B cell (primary cell): ENCODE measurements around the gene EXD3. TPM values are rescaled to one million over a fixed set of nuclear protein-coding genes. Genes with fewer than 3 reads are reported as not detected.

Experiments
- ATAC-seq: fragments of 200-7000 bp; cut with Tn5 transposase; one replicate; pipeline ENCODE4 v1.10.0; 2021; ENCODE audit warnings: low read depth, mild to moderate bottlenecking, moderate number of reproducible peaks, moderate library complexity
- CTCF ChIA-PET: fragments of 350-600 bp; sonication (Branson Sonifier 250); formaldehyde crosslinking; loops from one replicate; lab custom pipeline; 2021; ENCODE audit warnings: antibody characterized with exemption, inconsistent platforms; lab: Charles Lee
- POLR2A ChIA-PET: fragments of 350-600 bp; sonication (Branson Sonifier 250); formaldehyde crosslinking; loops from one replicate; lab custom pipeline; 2021; ENCODE audit warnings: antibody characterized with exemption; lab: Charles Lee
- DNase-seq: peaks from one replicate; pipeline ENCODE4 v3.0.0; 2013
- H2AFZ ChIP-seq: 2 replicates; pipeline ENCODE4 v1.6.1; 2012; ENCODE audit warnings: mild to moderate bottlenecking, low read depth, low read length; ENCODE audit not compliant: insufficient read depth, poor library complexity, severe bottlenecking
- H3K27ac ChIP-seq, 2 donors: 1 replicate in 1 of 2; 2 replicates in 1 of 2; pipeline ENCODE4 v1.5.1; 2012 to 2013; ENCODE audit warnings: low read length in 2 of 2, mild to moderate bottlenecking in 2 of 2, moderate library complexity in 1 of 2
- H3K27me3 ChIP-seq, 4 experiments: fragments of 200-600 bp in 1 of 4; sonication (generic) in 1 of 4; replicated peaks in 1 of 4; 1 replicate in 2 of 4; 2 replicates in 2 of 4; pipeline versions ENCODE4 v1.6.1 to v1.7.0; 2013 to 2016; ENCODE audit warnings: low read length in 3 of 4, mild to moderate bottlenecking in 2 of 4, mixed read lengths in 1 of 4, moderate library complexity in 1 of 4; ENCODE audit not compliant: insufficient read depth in 4 of 4, control insufficient read depth in 3 of 4; ENCODE audit errors: control extremely low read depth in 1 of 4
- H3K36me3 ChIP-seq, 2 experiments: replicated peaks in 1 of 2; 1 replicate in 1 of 2; 2 replicates in 1 of 2; pipeline versions ENCODE4 v1.6.1 to v1.7.1; 2013; ENCODE audit warnings: low read length in 1 of 2; ENCODE audit not compliant: insufficient read depth in 2 of 2, control insufficient read depth in 1 of 2; ENCODE audit errors: control extremely low read depth in 1 of 2, extremely low read depth in 1 of 2
- H3K4me1 ChIP-seq, 2 donors: fragments of 200-600 bp in 1 of 2; sonication (generic) in 1 of 2; 1 replicate in 1 of 2; 2 replicates in 1 of 2; pipeline versions ENCODE4 v1.5.1 to v1.6.1; 2013 to 2017; ENCODE audit warnings: low read length in 2 of 2; ENCODE audit not compliant: control insufficient read depth in 2 of 2, insufficient read depth in 2 of 2
- H3K4me2 ChIP-seq: replicated peaks from 2 replicates; pipeline ENCODE3; 2012; ENCODE audit warnings: mild to moderate bottlenecking, low read depth, low read length; ENCODE audit not compliant: poor library complexity, severe bottlenecking
- H3K4me3 ChIP-seq, 5 experiments: fragments of 200-600 bp in 1 of 5; sonication (generic) in 1 of 5; 1 replicate in 3 of 5; 2 replicates in 2 of 5; pipeline versions ENCODE4 v1.5.1 to v1.7.0; 2011 to 2016; ENCODE audit warnings: low read length in 4 of 5, mild to moderate bottlenecking in 4 of 5, low read depth in 2 of 5, control low read depth in 1 of 5, moderate library complexity in 1 of 5; ENCODE audit not compliant: insufficient read depth in 1 of 5; ENCODE audit errors: control extremely low read depth in 1 of 5, extremely low read depth in 1 of 5
- H3K79me2 ChIP-seq: fragments of 200-600 bp; sonication (generic); one replicate; pipeline ENCODE4 v1.6.0; 2016; ENCODE audit warnings: low read length; ENCODE audit not compliant: control insufficient read depth, insufficient read depth
- H3K9ac ChIP-seq: fragments of 200-600 bp; sonication (generic); 2 replicates; pipeline ENCODE4 v1.6.1; 2017; ENCODE audit warnings: mild to moderate bottlenecking, low read length, moderate library complexity
- H3K9me3 ChIP-seq, 3 donors: one replicate each; pipeline versions ENCODE4 v1.6.1 to v1.7.1; 2013; ENCODE audit warnings: low read length in 2 of 3; ENCODE audit not compliant: control insufficient read depth in 2 of 3, insufficient read depth in 1 of 3; ENCODE audit errors: control extremely low read depth in 1 of 3
- H4K20me1 ChIP-seq: 2 replicates; pipeline ENCODE4 v1.6.0; 2012; ENCODE audit warnings: mild to moderate bottlenecking, low read length; ENCODE audit not compliant: insufficient read depth, control insufficient read depth, poor library complexity, severe bottlenecking
- H3K27ac Mint-ChIP-seq: one replicate; pipeline ENCODE4 v1.8.0; 2021; ENCODE audit warnings: mixed read lengths
- H3K27me3 Mint-ChIP-seq: one replicate; pipeline ENCODE4 v1.8.0; 2021; ENCODE audit warnings: mixed read lengths
- H3K4me1 Mint-ChIP-seq: one replicate; pipeline ENCODE4 v1.8.0; 2021; ENCODE audit warnings: mixed read lengths
- H3K4me3 Mint-ChIP-seq: one replicate; pipeline ENCODE4 v1.8.0; 2021; ENCODE audit warnings: mixed read lengths
- H3K9me3 Mint-ChIP-seq: one replicate; pipeline ENCODE4 v1.8.0; 2022; ENCODE audit warnings: mixed read lengths; ENCODE audit not compliant: insufficient read depth
- CTCF ChIP-seq: fragments of 200-600 bp; IDR thresholded peaks from one replicate; pipeline ENCODE4 v1.8.0; 2022; ENCODE audit warnings: antibody characterized with exemption, mild to moderate bottlenecking
- EZH2 ChIP-seq: IDR thresholded peaks from 2 replicates; pipeline ENCODE4 v1.6.1; 2012; ENCODE audit warnings: borderline replicate concordance, low read depth, mild to moderate bottlenecking, moderate library complexity, low read length; ENCODE audit not compliant: insufficient read depth, poor library complexity, severe bottlenecking
- WGBS: methylation state at CpG from one replicate; pipeline ENCODE4 v1.1.5; 2013; ENCODE audit warnings: missing lambda C conversion rate; ENCODE audit not compliant: insufficient coverage; 5-methylcytosine and 5-hydroxymethylcytosine counted together
- intact Hi-C: fragments of 100-400 bp; cut with micrococcal nuclease; formaldehyde crosslinking; loops from one replicate; pipeline ENCODE4 v1.10.0; 2022
- polyA plus RNA-seq: library from polyadenylated mRNA; depleted of rRNA; stranded (reverse); fragments of >200 nt; gene quantifications from 2 replicates; pipeline ENCODE4 v1.2.3, GENCODE V29; 2012
- total RNA-seq, 2 donors: library from RNA; stranded (reverse); fragments of 120-200 nt in 1 of 2; gene quantifications; 1 replicate in 1 of 2; 2 replicates in 1 of 2; pipeline versions ENCODE4 v1.2.3 to v1.2.4, GENCODE V29; 2013 to 2022

EXD3 gene
- total and polyA plus RNA-seq, 2 donors (not counting 1 experiment from before 2014, with no cell fraction given): 22.5 to 23.7 TPM

GRCh38 chr9:137365056-137365455, 57.9 kb downstream of the EXD3 start:
- Mint-ChIP-seq H3K4me1 (no peaks in the 10 kb centered on the region), H3K27ac (no peak overlapping the region), H3K9me3 (peaks cover 3% of the 10 kb centered on the region), H3K27me3 (peaks cover 3% of the 10 kb centered on the region), H3K4me3 (no peak overlapping the region)
- WGBS: 91% methylated on average over 12 of the region's 12 CpGs
- Histone ChIP-seq H3K9ac (no peak overlapping the region), H3K79me2 (no peaks in the 10 kb centered on the region), H2AFZ (no peak overlapping the region), H3K27ac (no peak overlapping the region), H3K9me3 (peaks cover 0 to 2% (median 0%) of the 10 kb centered on the region in 3 donors), H3K4me2 (no peak overlapping the region), H3K27me3 (no peaks in the 10 kb centered on the region), H3K4me3 (no peak overlapping the region), H3K36me3 (no peaks in the 10 kb centered on the region), H4K20me1 (no peaks in the 10 kb centered on the region), H3K4me1 (no peaks in the 10 kb centered on the region)
- TF ChIP-seq CTCF (no peak), EZH2 (no peak)
- DNase-seq (no peak), ATAC-seq (no peak)
- intact Hi-C loops: no loop called here
- POLR2A ChIA-PET: no interaction called here
- CTCF ChIA-PET: interaction anchor here (0.7 kb wide), 1 partner anchor 269 kb away, joined by 4 read pairs; no protein-coding TSS in a partner anchor

DNA sequence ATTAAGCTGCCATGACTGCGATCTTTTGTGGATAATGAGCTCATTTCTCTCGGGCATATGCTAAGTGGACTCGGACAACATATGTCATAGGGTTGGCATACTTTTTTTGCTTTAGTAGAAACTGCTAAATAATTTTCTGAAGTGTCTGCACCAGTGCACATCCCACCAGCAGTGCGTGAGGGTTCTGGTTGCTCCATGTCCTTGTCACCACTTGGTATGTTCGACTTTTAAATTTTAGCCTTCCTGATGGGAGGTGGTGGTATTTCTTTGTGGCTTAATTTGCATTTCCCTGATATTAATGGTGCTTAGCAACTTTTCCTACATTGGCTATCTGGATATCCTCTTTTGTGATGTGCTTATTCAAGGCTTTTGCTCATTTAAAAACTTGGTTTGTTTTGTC, 63.1 kb downstream of the EXD3 start:
- Histone ChIP-seq H3K79me2 (no peaks in the 10 kb centered on the region), H3K27ac (no peak overlapping the region), H4K20me1 (no peaks in the 10 kb centered on the region), H3K9me3 (peaks cover 0 to 35% (median 7%) of the 10 kb centered on the region in 3 donors), H3K36me3 (no peaks in the 10 kb centered on the region), H3K4me2 (no peak overlapping the region), H3K27me3 (no peaks in the 10 kb centered on the region), H3K9ac (no peak overlapping the region), H2AFZ (no peak overlapping the region), H3K4me1 (no peaks in the 10 kb centered on the region), H3K4me3 (no peak overlapping the region)
- no peak overlapping the region for H3K27ac Mint-ChIP-seq
- CTCF ChIA-PET: no interaction called here
- no peak for DNase-seq
- H3K27me3 Mint-ChIP-seq: peaks cover 3% of the 10 kb centered on the region
- TF ChIP-seq EZH2: no peak
- 100% methylated on average over 2 of the region's 5 CpGs for WGBS
- H3K9me3 Mint-ChIP-seq: peaks cover 7% of the 10 kb centered on the region
- POLR2A ChIA-PET: no interaction called here
- no peak for ATAC-seq
- H3K4me3 Mint-ChIP-seq: no peak overlapping the region
- intact Hi-C loops: no loop called here
- no peaks in the 10 kb centered on the region for H3K4me1 Mint-ChIP-seq
